IPS-20b (cell line): ENCODE measurements around the gene ATP6V0A4.
"Not testable (repeated sequence)": the region's sequence is repeated elsewhere in the genome, so short reads cannot be mapped to it uniquely, and the experiment has no call there.

Source experiments
- H3K27ac ChIP-seq: one replicate; pipeline ENCODE4 v1.5.1; 2013; ENCODE audit warnings: low read length
- H3K27me3 ChIP-seq: 2 replicates; pipeline ENCODE4 v1.6.1; 2013; ENCODE audit warnings: mild to moderate bottlenecking, low read length, inconsistent platforms; ENCODE audit not compliant: insufficient read depth
- H3K36me3 ChIP-seq: 2 replicates; pipeline ENCODE4 v1.6.1; 2013; ENCODE audit warnings: low read depth, mild to moderate bottlenecking, inconsistent platforms, low read length, moderate library complexity; ENCODE audit not compliant: insufficient read depth
- H3K4me1 ChIP-seq: 2 replicates; pipeline ENCODE4 v1.6.1; 2013; ENCODE audit warnings: mild to moderate bottlenecking, control low read depth, inconsistent platforms, low read length, moderate library complexity; ENCODE audit not compliant: insufficient read depth
- H3K4me3 ChIP-seq: 2 replicates; pipeline ENCODE4 v1.5.1; 2013; ENCODE audit warnings: mild to moderate bottlenecking, low read length, inconsistent platforms
- H3K9ac ChIP-seq: 2 replicates; pipeline ENCODE4 v1.6.1; 2013; ENCODE audit warnings: low read depth, mild to moderate bottlenecking, inconsistent platforms, low read length, moderate library complexity
- H3K9me3 ChIP-seq: 2 replicates; pipeline ENCODE4 v1.6.1; 2013; ENCODE audit warnings: mild to moderate bottlenecking, low read depth, low read length, inconsistent platforms; ENCODE audit not compliant: insufficient read depth

The ATP6V0A4 gene

DNA sequence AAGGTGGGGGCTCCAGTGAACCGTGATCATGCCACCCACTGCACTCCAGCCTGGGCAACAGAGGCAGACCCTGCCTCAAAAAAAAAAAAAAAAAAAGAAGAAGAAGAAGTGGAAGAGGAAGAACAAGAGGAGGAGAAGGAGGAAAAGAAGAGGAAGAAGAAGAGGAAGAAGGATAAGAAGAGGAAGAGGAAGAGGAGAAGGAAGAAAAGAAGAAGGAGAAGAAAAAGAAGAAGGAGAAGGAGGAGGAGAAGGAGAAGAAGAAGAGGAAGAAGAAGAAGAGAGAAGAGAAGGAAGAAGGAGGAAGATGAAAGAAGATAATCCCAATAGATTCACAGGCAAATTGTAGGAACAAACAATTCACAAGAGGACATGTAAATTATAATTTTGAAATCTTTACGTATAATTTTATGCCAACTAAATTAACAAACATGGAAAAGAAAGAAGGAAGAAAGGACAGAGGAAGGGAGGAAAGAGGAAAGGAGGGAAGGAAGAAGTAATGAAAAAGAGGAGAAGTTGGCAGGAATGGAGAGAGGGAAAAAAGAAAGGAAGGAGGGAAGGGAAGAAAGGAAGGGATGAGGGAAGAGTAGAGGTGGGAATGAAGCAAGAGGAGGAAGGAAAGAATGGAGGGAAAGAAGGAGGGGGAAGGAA, 100.3 kb downstream of the ATP6V0A4 start:
- no peaks in the 10 kb centered on the region for H3K36me3 ChIP-seq
- H3K9ac ChIP-seq, result no peak overlapping the region
- no peaks in the 10 kb centered on the region for H3K9me3 ChIP-seq
- H3K27me3 ChIP-seq, result no peaks in the 10 kb centered on the region
- H3K4me1 ChIP-seq, result no peaks in the 10 kb centered on the region
- H3K27ac ChIP-seq, result no peak overlapping the region
- H3K4me3 ChIP-seq, result no peak overlapping the region

GRCh38 chr7:138695776-138696175, 102.2 kb downstream of the ATP6V0A4 start:
- not testable (repeated sequence) for H3K36me3 ChIP-seq, H3K27me3 ChIP-seq, H3K27ac ChIP-seq, H3K9me3 ChIP-seq, H3K9ac ChIP-seq, H3K4me3 ChIP-seq, H3K4me1 ChIP-seq

DNA sequence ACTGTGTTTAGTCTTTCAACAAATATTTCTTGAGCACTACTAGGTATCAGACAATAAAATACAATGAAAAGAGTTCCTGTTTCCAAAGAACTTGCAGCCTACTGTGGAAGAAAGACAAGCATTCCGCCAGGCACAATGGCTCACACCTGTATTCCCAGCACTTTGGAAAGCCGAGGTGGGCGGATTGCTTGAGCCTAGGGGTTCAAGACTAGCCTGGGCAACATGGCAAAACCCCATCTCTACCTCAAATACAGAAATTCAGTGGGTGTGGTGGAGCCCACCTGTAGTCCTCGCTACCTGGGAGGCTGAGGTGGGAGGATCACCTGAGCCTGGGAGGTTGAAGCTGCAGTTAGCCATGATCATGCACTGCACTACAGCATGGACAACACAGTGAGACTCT, 102.9 kb downstream of the ATP6V0A4 start:
- Histone ChIP-seq H3K4me3 (no peak overlapping the region), H3K27me3 (no peaks in the 10 kb centered on the region)

DNA sequence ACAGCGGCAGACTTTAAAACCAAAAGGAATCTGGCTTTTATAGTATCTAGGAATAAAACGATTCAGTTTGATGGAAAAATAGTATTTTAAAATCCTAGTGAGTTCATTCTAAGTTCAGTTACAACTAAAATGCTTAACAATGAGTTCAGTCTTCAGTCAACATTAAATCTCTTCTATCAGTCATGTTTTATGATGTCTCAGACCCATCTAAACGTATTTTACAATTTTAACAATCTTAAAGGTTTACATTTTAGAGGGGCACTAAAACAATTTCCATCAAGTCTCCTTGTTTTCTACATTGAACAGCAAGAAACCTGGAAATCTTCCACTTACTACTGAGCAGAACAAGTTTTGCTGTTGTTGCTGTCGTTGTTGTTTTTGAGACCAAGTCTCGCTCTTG, 106.8 kb downstream of the ATP6V0A4 start:
- no peak overlapping the region for H3K27ac ChIP-seq
- H3K9me3 ChIP-seq, result no peaks in the 10 kb centered on the region
- no peak overlapping the region for H3K9ac ChIP-seq
- no peaks in the 10 kb centered on the region for H3K27me3 ChIP-seq
- no peaks in the 10 kb centered on the region for H3K36me3 ChIP-seq
- H3K4me1 ChIP-seq, result no peaks in the 10 kb centered on the region
- H3K4me3 ChIP-seq, result no peak overlapping the region

More for the DNA sequence above, 102.9 kb downstream of the ATP6V0A4 start:
- H3K9me3 ChIP-seq, result no peaks in the 10 kb centered on the region
- no peak overlapping the region for H3K9ac ChIP-seq
- H3K36me3 ChIP-seq, result no peaks in the 10 kb centered on the region
- H3K27ac ChIP-seq, result no peak overlapping the region
- H3K4me1 ChIP-seq, result no peaks in the 10 kb centered on the region

- Histone ChIP-seq H3K4me3 (no peak overlapping the region), H3K9me3 (no peaks in the 10 kb centered on the region), H3K36me3 (no peaks in the 10 kb centered on the region), H3K27ac (no peak overlapping the region), H3K9ac (no peak overlapping the region), H3K4me1 (no peaks in the 10 kb centered on the region), H3K27me3 (no peaks in the 10 kb centered on the region)
These were observed 107.5 kb downstream of the ATP6V0A4 start for GRCh38 chr7:138690495-138690894.

- not testable (repeated sequence) for H3K4me1 ChIP-seq, H3K36me3 ChIP-seq, H3K4me3 ChIP-seq, H3K9ac ChIP-seq, H3K9me3 ChIP-seq, H3K27me3 ChIP-seq, H3K27ac ChIP-seq
These were observed 110.0 kb downstream of the ATP6V0A4 start for GRCh38 chr7:138688037-138688436.

DNA sequence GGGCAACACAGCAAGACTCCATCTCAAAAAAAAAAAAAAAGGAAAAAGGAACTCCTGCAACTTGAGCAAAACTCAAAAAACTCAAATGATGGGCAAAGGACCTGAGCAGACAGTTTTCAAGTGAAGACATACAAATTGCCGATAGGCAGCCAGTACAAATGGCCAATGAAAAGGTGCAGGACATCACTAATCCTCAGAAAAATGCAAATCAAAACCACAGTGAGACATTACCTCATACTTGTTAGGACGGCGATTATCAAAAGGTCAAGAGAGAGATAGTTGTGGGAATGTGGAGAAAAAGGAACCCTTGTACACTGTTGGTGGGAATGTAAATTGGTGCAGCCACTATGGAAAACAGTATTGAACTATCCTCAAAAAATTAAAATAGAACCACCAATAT, 113.7 kb downstream of the ATP6V0A4 start:
- no peak overlapping the region for H3K4me3 ChIP-seq
- H3K27ac ChIP-seq, result no peak overlapping the region
- H3K4me1 ChIP-seq, result no peaks in the 10 kb centered on the region
- H3K9me3 ChIP-seq, result no peaks in the 10 kb centered on the region
- H3K36me3 ChIP-seq, result no peaks in the 10 kb centered on the region
- H3K9ac ChIP-seq, result no peak overlapping the region
- H3K27me3 ChIP-seq, result no peaks in the 10 kb centered on the region

- H3K36me3 ChIP-seq, result no peaks in the 10 kb centered on the region
- H3K9me3 ChIP-seq, result no peaks in the 10 kb centered on the region
- H3K27me3 ChIP-seq, result no peaks in the 10 kb centered on the region
- H3K27ac ChIP-seq, result no peak overlapping the region
- no peak overlapping the region for H3K4me3 ChIP-seq
- H3K9ac ChIP-seq, result no peak overlapping the region
- H3K4me1 ChIP-seq, result no peaks in the 10 kb centered on the region
These were observed 118.2 kb downstream of the ATP6V0A4 start for GRCh38 chr7:138679793-138680192.

GRCh38 chr7:138670594-138670993, 127.4 kb downstream of the ATP6V0A4 start:
- Histone ChIP-seq H3K27me3 (no peaks in the 10 kb centered on the region), H3K4me1 (peaks cover 16% of the 10 kb centered on the region; the same call in 1 of the 2 replicates), H3K4me3 (no peak overlapping the region), H3K27ac (no peak overlapping the region), H3K9ac (no peak overlapping the region), H3K9me3 (peaks cover 5% of the 10 kb centered on the region; the same call in 1 of the 2 replicates), H3K36me3 (no peaks in the 10 kb centered on the region)

DNA sequence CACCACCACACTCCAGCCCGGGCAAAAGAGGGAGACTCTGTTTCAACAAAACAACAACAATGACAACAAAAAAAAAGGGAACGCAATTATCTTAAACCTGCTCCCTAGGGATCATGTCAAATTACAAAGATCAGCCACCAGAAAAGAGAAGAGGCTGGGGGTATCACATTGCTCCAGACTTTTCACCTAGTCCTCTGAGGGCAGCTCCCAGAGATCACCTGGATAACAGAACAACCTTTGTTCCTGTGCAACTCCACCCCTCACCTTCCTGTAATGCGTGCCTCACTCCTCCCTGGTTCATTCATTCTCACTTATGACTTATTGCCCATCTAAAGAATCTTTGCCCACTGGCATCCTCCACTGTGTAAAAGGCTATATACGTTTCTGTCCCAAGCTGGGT, 128.6 kb downstream of the ATP6V0A4 start:
- Histone ChIP-seq H3K4me3 (no peak overlapping the region), H3K4me1 (peaks cover 23% of the 10 kb centered on the region; the same call in 1 of the 2 replicates), H3K9me3 (peaks cover 5% of the 10 kb centered on the region; the same call in 1 of the 2 replicates), H3K27ac (no peak overlapping the region), H3K9ac (no peak overlapping the region), H3K36me3 (no peaks in the 10 kb centered on the region), H3K27me3 (no peaks in the 10 kb centered on the region)

GRCh38 chr7:138668946-138669345, 129.1 kb downstream of the ATP6V0A4 start:
- H3K27me3 ChIP-seq, result no peaks in the 10 kb centered on the region
- H3K9ac ChIP-seq, result no peak overlapping the region
- peaks cover 23% of the 10 kb centered on the region; the same call in 1 of the 2 replicates for H3K4me1 ChIP-seq
- 0 out of 2 replicates have a peak overlapping the region, but pooled peaks have one; percentile 27 for H3K4me3 ChIP-seq
- no peak overlapping the region for H3K27ac ChIP-seq
- H3K36me3 ChIP-seq, result no peaks in the 10 kb centered on the region
- H3K9me3 ChIP-seq, result peaks cover 5% of the 10 kb centered on the region; the same call in 1 of the 2 replicates

DNA sequence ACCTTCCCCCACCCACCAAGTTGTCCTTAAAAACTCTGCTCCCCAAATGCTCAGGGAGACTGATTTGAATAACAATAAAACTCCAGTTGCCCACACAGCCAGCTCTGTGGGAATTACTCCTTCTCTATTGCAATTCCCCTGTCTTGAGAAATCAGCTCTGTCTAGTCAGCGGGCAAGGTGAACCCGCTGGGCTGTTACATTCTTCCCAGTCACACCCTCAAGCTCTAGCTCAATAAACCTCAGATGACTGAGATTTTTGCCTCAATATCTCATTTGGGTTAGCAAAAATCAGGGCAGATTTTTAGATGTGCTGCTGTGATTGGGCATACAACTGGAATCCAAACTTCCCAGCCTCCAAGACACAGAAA, 129.8 kb downstream of the ATP6V0A4 start:
- no peak overlapping the region for H3K27ac ChIP-seq
- peaks cover 5% of the 10 kb centered on the region; the same call in 1 of the 2 replicates for H3K9me3 ChIP-seq
- no peaks in the 10 kb centered on the region for H3K27me3 ChIP-seq
- H3K9ac ChIP-seq, result peak overlapping the region; percentile 14; the same call in 1 of the 2 replicates
- H3K4me3 ChIP-seq, result peak overlapping the region; percentile 48; the same call in 1 of the 2 replicates
- no peaks in the 10 kb centered on the region for H3K36me3 ChIP-seq
- H3K4me1 ChIP-seq, result peaks cover 23% of the 10 kb centered on the region; the same call in 1 of the 2 replicates
